HG02798 (cell line): ENCODE measurements around the gene EPO.
"Not testable (repeated sequence)": the region's sequence is repeated elsewhere in the genome, so short reads cannot be mapped to it uniquely, and the experiment has no call there.

Experiments used
- ATAC-seq: cut with Tn5 transposase; IDR thresholded peaks from one replicate; pipeline ENCODE4 v1.9.1; 2021; ENCODE audit warnings: mild to moderate bottlenecking; ENCODE audit not compliant: unreplicated experiment, poor library complexity

The EPO gene

GRCh38 chr7:100701089-100701488 is 19.2 kb upstream of the EPO start:
- ATAC-seq, result not testable (repeated sequence)

GRCh38 chr7:100705320-100705752 is 14.9 kb upstream of the EPO start:
- ATAC-seq, result peak; percentile 63

GRCh38 chr7:100705753-100706671 is 14.3 kb upstream of the EPO start, which contains the start of gene POP7:
Gene POP7 (plus strand): TSS chr7:100706121. CDS start chr7:100706831, 710 bp downstream.
- peak; percentile 93 for ATAC-seq

- no peak for ATAC-seq
Measured at GRCh38 chr7:100706672-100707311, 13.5 kb upstream of the EPO start.

GRCh38 chr7:100708395-100708794 is 11.9 kb upstream of the EPO start:
- no peak for ATAC-seq

GRCh38 chr7:100710452-100710851 is 9.8 kb upstream of the EPO start:
- ATAC-seq, result no peak

GRCh38 chr7:100711369-100711768 is 8.9 kb upstream of the EPO start:
- ATAC-seq, result no peak

GRCh38 chr7:100714725-100715124 is 5.5 kb upstream of the EPO start:
- no peak for ATAC-seq

GRCh38 chr7:100717073-100717472 is 3.2 kb upstream of the EPO start:
- not testable (repeated sequence) for ATAC-seq

- no peak for ATAC-seq
Measured at GRCh38 chr7:100719523-100720278, 567 bp upstream of the EPO start.

- no peak for ATAC-seq
Measured at GRCh38 chr7:100720671-100721504, 620 bp downstream of the EPO start.

GRCh38 chr7:100721505-100721812 is 1.2 kb downstream of the EPO start:
- ATAC-seq, result no peak

GRCh38 chr7:100722480-100723212 is 2.4 kb downstream of the EPO start:
- no peak for ATAC-seq

GRCh38 chr7:100723732-100724275 is 3.5 kb downstream of the EPO start:
- ATAC-seq, result no peak

- not testable (repeated sequence) for ATAC-seq
Measured at GRCh38 chr7:100724364-100724763, 4.1 kb downstream of the EPO start.

- ATAC-seq, result no peak
Measured at GRCh38 chr7:100726996-100727761, 6.9 kb downstream of the EPO start.

- no peak for ATAC-seq
Measured at GRCh38 chr7:100728196-100728595, 7.9 kb downstream of the EPO start.

GRCh38 chr7:100730136-100730800 is 10.0 kb downstream of the EPO start:
- ATAC-seq, result no peak
